GM18873 (cell line): ENCODE measurements around the gene CPSF6.
"Not testable (repeated sequence)": the region's sequence is repeated elsewhere in the genome, so short reads cannot be mapped to it uniquely, and the experiment has no call there.

Experiments used
- ATAC-seq: cut with Tn5 transposase; IDR thresholded peaks from one replicate; pipeline ENCODE4 v1.9.1; 2021; ENCODE audit warnings: mild to moderate bottlenecking, moderate library complexity, moderate number of reproducible peaks; ENCODE audit not compliant: unreplicated experiment, low FRiP score

The CPSF6 gene

DNA sequence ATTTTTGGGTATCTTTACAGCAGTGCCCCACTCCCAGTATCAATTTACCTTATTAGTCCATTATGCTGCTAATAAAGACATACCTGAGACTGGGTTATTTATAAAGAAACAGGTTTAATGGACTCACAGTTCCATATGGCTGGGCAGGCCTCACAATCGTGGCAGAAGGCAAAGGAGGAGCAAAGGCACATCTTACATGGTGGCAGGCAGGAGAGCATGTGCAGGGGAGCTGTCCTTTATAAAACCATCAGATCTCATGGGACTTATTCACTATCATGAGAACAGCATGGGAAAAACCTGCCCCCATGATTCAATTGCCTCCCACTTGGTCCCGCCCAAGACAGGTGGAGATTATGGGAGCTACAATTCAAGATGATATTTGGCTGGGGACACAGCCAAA lies 77.9 kb downstream of the CPSF6 start:
- not testable (repeated sequence) for ATAC-seq

DNA sequence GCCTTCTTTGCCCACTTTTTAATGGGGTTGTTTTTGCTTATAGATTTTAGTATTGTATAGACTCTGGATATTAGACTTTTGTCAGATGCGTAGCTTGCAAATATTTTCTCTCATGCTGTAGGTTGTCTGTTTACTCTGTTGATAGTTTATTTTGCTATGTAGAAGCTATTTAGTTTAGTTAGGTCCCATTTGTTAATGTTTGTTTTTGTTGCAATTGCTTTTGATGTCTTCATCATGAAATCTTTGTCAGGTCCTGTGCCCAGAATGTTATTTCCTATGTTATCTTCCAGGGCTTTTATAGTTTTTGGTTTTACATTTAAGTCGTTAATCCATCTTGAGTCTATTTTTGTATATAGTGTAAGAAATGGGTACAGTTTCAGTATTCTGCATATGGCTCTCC lies 78.9 kb downstream of the CPSF6 start:
- no peak for ATAC-seq

DNA sequence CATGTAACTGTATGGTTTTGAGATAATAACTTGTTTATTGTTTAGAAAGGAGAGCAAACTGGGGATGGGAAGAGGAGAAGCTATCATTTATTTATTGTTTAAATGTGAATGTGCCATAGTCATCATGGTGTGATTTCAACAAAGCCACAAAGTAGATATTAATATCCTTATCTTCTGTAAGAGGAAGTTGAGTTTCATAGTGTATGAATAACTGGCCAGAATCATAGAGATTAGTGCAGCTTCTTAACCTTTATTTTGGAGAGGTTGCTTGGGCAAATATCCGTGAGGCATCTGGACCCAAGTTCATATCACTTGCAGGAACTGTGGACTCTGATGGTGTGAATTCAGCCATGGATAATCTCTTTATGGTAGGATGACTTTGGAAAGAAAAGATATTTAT lies 82.0 kb downstream of the CPSF6 start:
- no peak for ATAC-seq
